AG04450 (cell line): ENCODE measurements around the gene C1orf87. TPM values are rescaled to one million over a fixed set of nuclear protein-coding genes. Genes with fewer than 3 reads are reported as not detected.

ENCODE experiments used
- CTCF ChIA-PET: fragments of 300-600, 350-600 bp; formaldehyde crosslinking; extraction: SDS; loops from one replicate; lab custom pipeline; 2022; ENCODE audit warnings: antibody characterized with exemption, inconsistent platforms; lab: Charles Lee
- POLR2A ChIA-PET: fragments of 350-600 bp; formaldehyde crosslinking; extraction: SDS; loops from one replicate; lab custom pipeline; 2021; ENCODE audit warnings: antibody characterized with exemption, inconsistent platforms; lab: Yijun Ruan, JAX
- DNase-seq: peaks from one replicate; pipeline ENCODE4 v3.0.0-alpha.2; 2011; ENCODE audit warnings: low read depth, low spot score
- H3K27ac ChIP-seq: one replicate; pipeline ENCODE4 v1.5.1; 2012; ENCODE audit warnings: low read depth, low read length, control low read depth
- H3K27me3 ChIP-seq: one replicate; pipeline ENCODE4 v1.6.0; 2012; ENCODE audit warnings: low read length; ENCODE audit not compliant: control insufficient read depth, insufficient read depth
- H3K4me3 ChIP-seq: 2 replicates; pipeline ENCODE4 v1.5.1; 2011; ENCODE audit warnings: mild to moderate bottlenecking, low read depth, low read length, control low read depth
- H3K9me3 ChIP-seq: 2 replicates; pipeline ENCODE4 v1.5.1; 2012; ENCODE audit warnings: low read length; ENCODE audit not compliant: control insufficient read depth, insufficient read depth
- polyA plus RNA-seq: library from polyadenylated mRNA; depleted of rRNA; stranded (reverse); fragments of >200 nt; gene quantifications from 2 replicates; pipeline ENCODE4 v1.2.3, GENCODE V29; 2011
- TF ChIP-seq, protein P1 (sequence below): IDR thresholded peaks from 2 replicates; pipeline ENCODE4 v1.5.1; 2011; ENCODE audit warnings: low read depth, low read length, control low read depth, inconsistent platforms

C1orf87 gene
- polyA plus RNA-seq, 1 experiment: not detected

DNA sequence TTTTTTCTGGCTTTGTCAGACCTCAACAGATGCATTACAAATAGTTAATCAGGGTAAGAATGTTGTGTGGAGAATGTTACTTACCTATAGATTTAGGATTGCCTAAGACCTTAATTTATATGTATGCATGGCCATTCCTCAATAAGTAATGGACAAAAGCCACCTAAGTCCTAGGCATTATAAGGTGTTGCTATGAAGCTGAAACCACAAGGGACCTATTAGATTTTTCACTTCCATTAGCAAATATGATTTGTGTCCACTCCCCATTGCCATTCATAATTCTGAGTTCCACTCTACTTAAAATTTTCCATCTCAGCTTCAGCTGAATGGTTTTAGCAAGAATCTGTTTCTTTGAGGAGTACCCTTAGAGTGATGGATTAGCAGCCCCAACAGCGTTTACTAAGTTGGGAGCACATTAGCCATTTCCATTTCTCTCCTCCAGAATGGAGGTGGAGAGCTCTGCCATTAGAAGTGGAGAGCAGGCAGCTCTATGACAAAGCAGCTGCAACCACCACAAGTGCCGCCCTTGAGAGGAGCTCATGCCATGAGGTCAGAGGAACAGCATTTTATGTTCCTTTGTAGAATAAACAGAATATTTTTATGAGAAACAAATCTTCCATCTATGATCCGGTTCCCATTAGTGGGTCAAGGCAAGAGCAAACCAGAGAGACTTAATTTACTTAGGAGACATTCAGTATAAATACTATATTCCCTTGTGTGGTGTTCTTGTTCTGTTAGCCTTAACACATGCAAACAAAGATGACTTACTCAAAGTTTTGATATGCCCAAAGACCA lies 28.9 kb upstream of the C1orf87 start:
- no peaks in the 10 kb centered on the region for H3K9me3 ChIP-seq
- POLR2A ChIA-PET: no interaction called here
- TF ChIP-seq, protein P1, sequence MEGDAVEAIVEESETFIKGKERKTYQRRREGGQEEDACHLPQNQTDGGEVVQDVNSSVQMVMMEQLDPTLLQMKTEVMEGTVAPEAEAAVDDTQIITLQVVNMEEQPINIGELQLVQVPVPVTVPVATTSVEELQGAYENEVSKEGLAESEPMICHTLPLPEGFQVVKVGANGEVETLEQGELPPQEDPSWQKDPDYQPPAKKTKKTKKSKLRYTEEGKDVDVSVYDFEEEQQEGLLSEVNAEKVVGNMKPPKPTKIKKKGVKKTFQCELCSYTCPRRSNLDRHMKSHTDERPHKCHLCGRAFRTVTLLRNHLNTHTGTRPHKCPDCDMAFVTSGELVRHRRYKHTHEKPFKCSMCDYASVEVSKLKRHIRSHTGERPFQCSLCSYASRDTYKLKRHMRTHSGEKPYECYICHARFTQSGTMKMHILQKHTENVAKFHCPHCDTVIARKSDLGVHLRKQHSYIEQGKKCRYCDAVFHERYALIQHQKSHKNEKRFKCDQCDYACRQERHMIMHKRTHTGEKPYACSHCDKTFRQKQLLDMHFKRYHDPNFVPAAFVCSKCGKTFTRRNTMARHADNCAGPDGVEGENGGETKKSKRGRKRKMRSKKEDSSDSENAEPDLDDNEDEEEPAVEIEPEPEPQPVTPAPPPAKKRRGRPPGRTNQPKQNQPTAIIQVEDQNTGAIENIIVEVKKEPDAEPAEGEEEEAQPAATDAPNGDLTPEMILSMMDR: no peak
- CTCF ChIA-PET: no interaction called here
- no peak overlapping the region for H3K27ac ChIP-seq
- no peak overlapping the region for H3K4me3 ChIP-seq
- H3K27me3 ChIP-seq: no peaks in the 10 kb centered on the region
- no peak for DNase-seq

DNA sequence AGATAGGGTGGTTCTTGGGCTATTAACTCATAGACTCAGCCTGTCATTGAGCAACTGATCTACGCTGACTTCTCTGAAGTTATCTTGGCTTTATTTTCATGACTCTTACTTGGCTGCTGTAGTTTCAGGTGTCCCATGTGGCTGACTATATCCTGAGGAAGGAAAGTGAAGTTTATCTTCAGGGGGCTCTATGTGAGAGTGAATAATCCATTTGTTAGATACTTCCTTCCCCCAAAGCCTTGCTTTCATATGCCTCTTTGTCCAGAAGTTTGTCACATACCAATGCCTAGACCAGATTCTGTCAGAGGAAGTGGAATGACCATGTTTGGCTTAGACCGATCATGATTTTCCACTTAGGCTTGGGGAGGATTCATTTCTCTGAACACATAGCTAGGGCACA lies 27.9 kb upstream of the C1orf87 start:
- no peaks in the 10 kb centered on the region for H3K27me3 ChIP-seq
- H3K4me3 ChIP-seq: no peak overlapping the region
- TF ChIP-seq, protein P1: no peak
- ChIA-PET CTCF (no interaction called here), POLR2A (no interaction called here)
- H3K9me3 ChIP-seq: no peaks in the 10 kb centered on the region
- H3K27ac ChIP-seq: no peak overlapping the region
- no peak for DNase-seq

DNA sequence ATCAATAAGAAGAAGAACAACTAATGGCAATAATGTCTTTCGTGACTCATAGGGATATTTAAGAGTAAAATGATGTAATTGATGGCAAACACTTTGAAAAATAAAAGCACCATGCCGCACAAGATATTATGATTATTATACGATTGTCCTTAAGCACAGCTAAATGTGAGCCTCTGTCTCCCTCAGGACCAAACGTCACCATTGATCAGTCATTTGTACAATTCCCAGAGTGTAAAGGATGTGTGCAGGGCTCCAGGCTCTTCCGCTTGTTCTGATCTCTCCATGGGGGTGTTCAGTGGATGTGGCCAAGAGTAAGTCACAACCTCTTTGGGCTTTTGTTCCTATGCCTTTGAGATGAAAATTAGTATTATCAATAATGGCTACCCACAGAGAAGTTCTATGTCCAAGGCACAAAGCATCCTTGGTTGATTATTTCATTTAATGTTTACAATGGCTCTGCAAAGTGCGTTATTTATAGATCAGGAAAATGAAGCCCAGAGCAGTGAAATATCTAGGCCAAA lies 17.7 kb upstream of the C1orf87 start:
- Histone ChIP-seq H3K27ac (no peak overlapping the region), H3K27me3 (no peaks in the 10 kb centered on the region), H3K4me3 (no peak overlapping the region), H3K9me3 (no peaks in the 10 kb centered on the region)
- POLR2A ChIA-PET: no interaction called here
- TF ChIP-seq, protein P1: no peak
- no peak for DNase-seq
- CTCF ChIA-PET: no interaction called here

DNA sequence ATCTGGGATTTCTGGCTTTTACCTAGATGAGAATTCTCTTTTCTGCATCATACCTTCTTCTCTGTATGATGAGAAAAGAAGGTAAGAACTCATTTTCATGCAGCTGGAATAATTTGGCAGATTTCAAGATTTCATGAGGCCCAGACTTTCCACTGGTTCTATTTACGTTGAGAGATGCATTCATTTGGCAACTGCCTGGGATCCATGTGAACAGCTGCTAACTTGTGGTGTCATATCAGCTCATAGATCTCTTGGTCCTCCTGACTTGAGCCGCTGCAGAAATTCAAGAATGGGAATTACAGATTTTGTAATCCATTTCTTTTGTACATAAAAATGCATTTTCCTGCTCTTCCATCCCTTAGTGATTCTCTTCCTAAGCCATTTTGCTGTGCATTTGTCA lies 17.1 kb upstream of the C1orf87 start:
- CTCF ChIA-PET: interaction anchor here (0.6 kb wide), 1 partner anchor 16 kb away, joined by 3 read pairs; no protein-coding TSS in a partner anchor
- TF ChIP-seq, protein P1: no peak
- H3K27ac ChIP-seq: no peak overlapping the region
- POLR2A ChIA-PET: no interaction called here
- no peaks in the 10 kb centered on the region for H3K27me3 ChIP-seq
- no peak for DNase-seq
- no peaks in the 10 kb centered on the region for H3K9me3 ChIP-seq
- no peak overlapping the region for H3K4me3 ChIP-seq

DNA sequence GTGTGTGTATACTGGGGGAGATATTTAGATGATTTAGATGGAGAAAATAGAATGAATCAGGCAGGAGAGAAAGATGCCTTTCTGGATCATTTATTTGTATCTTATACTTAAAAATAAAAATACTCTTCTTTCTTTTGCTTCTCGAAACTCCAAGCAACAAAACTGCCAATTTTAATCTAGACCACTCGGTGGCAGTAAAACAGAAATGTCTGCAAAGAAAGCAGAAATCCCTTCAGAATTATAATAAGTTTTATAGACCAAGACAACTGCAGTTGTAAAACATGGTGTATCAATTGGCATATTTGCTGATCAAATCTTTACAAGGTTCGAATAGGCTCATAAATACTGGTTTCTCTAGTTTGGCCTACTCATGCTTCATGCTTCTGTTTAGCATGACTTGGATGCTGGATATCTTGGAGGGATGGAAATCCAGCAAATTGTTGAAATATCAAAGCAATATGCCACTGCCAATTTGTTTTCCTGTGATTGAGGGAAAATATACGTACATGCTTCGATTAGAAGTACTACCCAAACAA lies 15.1 kb upstream of the C1orf87 start:
- ChIA-PET POLR2A (no interaction called here), CTCF (no interaction called here)
- Histone ChIP-seq H3K4me3 (no peak overlapping the region), H3K27ac (no peak overlapping the region), H3K27me3 (no peaks in the 10 kb centered on the region), H3K9me3 (no peaks in the 10 kb centered on the region)
- no peak for DNase-seq
- TF ChIP-seq, protein P1: peak; percentile 22; the same call in 1 of the 2 replicates
